8988T (cell line): ENCODE measurements around the gene RBM44.
"Not testable (repeated sequence)": the region's sequence is repeated elsewhere in the genome, so short reads cannot be mapped to it uniquely, and the experiment has no call there.

Source experiments
- DNase-seq: peaks from one replicate; pipeline ENCODE4 v3.0.0; 2011

Gene RBM44

DNA sequence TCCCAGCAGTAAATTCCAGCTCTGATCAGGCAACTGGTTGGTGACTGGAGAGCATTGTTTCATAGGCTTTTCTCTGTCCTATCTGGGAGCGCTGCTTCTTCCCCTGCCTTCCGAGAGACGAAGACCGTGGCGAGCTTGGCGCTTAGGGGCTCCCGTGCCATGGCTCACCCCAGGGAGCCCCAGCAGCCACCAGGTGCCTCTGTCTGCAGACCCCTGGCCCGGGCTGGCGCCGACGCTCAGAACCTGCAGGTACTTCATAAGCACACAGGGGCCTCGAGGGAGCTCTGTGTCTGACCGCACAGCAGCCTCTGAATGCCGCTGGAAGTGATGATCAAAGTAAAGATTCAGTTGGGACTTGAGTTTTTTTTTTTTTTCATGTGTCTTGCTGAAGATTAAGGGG lies 19.1 kb upstream of the RBM44 start:
- DNase-seq = no peak

DNA sequence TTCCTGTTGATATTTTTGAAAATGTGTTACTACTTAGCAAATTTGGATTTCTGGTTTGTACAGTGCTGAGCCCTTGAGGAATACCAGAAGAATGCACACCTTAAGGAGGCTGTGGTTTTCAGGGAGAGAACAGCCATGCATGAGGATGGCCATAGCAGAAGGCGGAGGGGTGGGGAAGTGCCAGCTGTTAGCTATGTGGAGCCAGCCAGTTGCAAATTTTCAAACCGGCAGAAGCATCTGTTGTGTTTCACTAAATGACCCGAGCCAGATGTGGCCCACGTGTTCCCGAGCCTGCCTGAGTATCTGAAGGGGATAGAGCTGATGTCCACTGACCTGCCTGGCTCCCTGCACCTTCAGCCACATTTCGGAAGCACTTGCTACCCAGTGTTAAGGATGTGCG lies 16.4 kb upstream of the RBM44 start:
- DNase-seq = no peak

DNA sequence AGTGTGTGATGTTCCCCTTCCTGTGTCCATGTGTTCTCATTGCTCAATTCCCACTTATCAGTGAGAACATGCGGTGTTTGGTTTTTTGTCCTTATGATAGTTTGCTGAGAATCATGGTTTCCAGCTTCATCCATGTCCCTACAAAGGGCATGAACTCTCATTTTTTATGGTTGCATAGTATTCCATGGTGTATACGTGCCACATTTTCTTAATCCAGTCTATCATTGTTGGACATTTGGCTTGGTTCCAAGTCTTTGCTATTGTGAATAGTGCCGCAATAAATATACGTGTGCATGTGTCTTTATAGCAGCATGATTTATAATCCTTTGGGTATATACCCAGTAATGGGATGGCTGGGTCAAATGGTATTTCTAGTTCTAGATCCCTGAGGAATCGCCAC lies 14.9 kb upstream of the RBM44 start:
- not testable (repeated sequence) for DNase-seq

DNA sequence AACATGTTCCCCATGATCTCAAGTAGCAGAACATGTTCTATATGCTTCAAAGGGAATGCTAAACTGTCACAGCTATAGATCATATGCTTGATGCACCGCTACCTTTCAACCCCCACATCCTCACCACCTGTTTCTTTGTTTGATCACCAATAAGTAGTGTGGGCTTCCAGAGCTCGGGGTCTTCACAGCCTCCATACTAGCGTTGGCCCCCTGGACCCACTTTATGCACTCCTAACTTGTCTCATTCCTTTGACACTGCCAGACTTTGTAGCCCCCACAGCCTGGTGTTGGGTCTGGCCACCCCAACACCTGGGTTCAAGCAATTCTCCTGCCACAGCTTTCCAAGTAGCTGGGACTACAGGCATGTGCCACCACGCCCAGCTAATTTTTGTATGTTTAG lies 11.6 kb upstream of the RBM44 start:
- no peak for DNase-seq

DNA sequence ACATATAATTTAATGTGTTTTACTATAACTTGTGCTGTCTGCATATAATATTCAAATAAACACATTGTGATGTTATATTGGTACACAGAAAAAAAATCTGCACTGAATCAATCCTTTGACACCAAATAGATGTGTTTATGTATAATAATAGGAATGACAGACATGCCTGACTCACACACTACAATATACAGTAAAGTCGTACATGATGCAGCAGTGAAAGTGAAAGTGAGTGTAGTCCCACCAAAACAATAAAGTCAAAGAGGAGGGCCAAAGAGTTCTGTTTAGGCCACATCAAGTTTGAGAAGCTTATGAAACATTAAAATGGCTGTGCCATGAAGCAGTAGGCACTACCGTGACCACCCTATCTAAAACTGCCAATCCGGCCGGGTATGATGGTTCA lies 8.2 kb upstream of the RBM44 start:
- DNase-seq = no peak

DNA sequence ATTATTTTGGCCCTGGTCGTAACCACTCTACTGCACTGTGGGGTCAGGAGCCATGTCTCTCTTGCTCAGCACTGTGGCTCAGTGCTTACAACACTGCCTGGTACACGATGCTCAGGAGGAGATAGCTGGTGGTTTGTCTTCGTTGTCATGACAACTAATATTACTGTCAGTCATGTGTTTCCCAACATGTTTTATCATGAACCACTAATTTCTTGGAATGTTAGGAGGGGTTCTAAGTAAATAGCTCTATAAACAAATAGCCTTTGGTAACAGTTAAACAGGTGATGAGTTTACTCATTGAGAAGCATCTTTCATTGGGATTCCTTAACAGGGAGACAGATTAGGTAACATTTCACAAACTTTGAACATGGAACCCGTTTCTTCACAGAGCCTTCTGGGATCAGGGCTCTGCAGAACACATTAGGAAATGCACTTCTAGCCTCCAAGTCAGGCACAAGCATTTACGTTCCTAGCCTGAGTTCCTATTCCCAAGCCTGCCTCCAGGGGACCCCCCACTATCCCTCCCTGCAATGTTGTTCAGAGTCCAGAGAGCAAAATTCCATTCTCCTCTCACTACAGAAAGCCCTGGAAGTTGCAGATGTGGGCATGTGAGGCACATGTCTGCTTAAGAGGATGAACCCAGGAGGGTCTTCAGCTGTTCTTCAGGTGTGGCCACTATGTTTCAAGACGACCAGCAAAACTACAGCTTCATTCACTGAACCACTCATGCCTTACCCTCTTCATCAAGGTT lies 6.4 kb upstream of the RBM44 start:
- no peak for DNase-seq

DNA sequence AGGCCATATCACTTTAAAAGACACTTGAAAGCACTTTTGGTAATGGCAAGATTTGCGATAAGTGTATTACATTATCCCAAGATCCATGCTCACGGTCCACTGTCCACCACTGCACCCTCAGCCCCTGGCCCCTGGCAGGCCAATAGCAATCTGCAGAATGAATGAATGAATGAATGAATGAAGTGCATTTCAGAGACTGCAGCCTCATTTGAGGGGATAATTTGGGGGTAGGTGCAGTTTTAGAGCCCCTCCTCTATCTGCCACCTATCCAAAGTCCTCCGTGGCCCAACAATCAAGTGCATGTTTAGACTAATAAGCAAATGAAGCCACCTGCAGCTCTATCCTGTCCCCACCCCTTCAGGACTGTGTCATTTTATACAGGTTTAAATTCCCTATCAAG lies 1.3 kb upstream of the RBM44 start:
- DNase-seq = no peak

DNA sequence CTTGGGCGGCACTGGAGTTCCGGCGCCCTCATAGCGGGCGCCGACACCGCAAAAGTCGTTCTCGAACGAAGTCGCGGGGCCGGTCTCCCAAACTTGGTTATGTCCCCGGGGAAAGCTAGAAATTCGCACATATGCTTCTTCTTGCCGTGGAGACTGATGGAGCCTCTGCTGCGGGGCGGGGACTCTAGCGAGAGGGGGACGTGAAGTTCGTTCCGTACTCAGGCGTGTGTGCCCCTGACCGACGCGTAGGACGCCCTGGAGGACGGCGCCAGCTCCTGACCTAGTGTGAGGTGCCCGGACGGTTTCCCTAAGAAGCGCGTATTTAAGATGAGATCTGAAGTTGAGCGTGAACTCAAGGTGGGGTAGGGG lies 465 bp downstream of the RBM44 start:
- no peak for DNase-seq

DNA sequence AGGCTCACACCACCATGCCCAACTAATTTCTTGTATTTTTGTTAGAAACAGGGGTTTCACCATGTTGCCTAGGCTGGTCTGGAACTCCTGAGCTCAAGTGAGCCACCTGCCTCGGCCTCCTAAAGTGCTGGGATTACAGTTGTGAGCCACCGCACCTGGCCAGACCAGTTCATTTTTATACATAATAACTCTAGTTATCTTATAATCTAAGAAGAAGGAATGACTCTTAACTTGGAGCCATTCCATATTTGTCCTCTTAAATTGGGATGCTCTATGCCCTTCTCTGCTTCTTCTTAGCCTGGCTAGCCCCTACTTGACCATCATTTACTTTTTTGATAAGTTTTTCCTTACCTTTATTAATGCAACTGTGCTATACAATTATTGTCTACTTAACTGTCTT lies 2.9 kb downstream of the RBM44 start:
- no peak for DNase-seq

DNA sequence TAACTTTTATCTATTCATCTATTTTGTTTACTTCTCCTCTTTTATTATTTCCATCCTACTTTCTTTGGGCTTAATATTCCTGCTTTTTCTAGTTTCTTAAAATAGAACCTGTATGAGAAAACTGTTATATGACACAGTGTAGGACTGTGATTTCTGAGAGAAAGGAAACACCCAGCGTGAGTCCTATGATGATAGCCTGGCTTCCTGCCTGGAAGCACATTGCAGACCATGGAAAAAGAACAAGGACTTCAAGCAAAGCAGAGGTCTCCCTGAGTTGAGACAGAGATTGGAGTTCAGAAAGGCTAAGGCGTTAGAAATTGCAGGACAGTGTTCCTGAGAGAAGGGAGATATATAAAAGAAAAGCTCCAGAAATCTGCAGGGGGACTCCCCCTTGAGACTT lies 7.8 kb downstream of the RBM44 start:
- no peak for DNase-seq

DNA sequence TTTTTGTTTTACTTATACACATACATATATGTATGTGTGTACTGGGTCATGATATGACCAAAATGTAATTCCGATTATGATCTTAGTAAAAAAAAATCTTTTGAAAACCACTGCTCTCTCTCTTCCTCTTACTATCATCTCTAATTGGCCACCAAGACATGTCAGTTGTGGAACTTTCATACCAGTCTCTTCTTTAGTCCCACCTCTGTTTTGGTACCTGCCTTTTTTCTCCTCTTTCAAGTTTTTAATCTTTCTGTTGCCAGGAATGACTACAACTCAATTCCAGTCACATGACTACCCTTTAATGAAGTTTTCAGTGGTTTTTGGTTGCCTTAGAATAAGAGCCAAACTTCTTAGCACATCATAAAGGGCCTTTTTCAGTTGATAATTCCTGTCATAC lies 17.1 kb downstream of the RBM44 start:
- no peak for DNase-seq

DNA sequence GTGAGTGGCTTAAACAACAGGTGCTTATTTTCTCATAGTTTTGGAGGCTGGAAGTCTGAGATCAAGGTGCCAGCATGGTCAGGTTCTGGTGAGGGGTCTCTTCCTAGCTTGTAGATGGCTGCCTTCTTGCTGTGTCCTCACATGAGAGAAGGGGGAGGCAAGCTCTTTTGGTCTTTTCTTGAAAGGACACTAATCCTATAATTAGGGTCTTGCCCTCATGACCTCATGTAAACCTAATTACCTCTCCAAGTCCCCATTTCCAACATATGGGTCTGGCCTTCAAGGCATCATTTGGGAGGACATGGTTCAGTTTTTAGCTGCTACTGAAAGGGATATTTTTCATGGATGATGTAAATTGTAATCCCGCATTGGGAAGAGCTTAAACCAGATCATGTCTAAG lies 18.0 kb downstream of the RBM44 start:
- no peak for DNase-seq

DNA sequence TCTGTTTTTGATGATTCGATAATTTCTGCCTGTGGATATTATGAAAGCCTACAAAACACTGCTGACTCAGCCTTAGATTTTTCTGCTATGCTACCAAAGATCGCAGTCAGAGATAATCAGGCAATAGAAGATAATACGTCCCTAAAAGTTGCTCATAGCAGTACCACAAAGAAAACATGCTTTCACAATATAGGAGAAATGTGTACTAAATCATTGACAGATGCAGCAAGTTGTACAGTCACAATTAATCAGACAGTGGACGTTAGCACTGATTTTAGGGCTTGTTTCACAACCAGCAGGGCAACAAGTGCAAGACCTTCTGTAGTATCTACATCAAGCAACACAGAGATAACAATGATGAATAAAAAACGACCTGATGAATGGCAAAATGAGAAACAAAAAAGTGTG lies 19.5 kb downstream of the RBM44 start:
- DNase-seq = no peak

DNA sequence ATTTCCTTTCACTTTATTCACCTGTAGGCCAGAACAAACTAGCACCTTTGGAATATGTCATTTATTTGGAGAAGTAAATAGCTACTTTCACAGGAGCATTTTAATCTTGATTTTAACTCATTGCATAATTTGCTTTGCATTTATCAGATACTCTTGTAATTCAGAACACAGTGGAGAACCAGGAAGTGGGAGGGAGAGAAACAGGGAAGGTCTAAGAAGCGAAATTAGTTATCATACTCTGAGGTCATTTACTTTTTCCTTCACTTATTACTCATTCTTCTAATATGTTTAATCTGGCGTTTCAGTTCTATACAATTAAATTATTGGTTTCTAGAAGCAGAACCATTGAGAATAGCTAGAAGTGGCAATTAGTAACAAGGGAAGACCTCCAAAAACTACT lies 20.7 kb downstream of the RBM44 start:
- no peak for DNase-seq

DNA sequence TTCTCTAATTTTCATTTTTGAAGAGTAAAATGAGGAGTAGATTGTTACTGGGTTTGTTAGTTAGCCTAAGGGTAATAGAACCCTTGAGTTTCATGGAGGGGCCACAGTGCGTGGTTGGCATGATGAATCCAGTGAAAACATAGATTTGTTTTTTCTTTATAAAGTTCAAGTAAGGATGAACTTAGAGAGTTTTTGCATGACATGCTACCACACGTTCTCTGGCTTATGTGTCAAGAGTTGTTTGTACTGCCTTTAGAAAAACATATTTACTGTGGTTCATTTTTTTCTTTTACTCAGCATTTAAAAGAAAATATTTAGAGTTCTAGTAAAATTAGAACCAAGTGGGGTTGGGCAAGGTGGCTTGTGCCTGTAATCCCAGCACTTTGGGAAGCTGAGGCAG lies 21.8 kb downstream of the RBM44 start:
- DNase-seq = no peak

DNA sequence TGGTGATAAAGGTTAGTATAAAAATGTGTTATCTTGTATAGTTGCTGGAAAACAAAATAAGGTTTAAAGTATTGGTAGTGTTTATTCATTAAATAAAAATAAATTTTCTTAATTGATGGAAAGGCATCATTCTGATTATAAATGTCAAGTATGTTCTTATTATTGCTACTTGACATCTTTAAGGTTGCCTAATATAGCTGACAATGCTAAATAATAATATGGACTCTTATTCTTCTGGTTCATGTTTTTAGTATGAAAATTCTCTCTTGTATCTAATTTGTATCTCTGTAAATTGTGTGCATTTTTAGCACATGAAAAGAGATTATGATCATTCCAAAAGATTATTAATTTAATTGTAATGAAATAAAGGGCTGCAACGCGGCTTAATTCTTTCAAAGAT lies 25.0 kb downstream of the RBM44 start:
- DNase-seq = no peak

DNA sequence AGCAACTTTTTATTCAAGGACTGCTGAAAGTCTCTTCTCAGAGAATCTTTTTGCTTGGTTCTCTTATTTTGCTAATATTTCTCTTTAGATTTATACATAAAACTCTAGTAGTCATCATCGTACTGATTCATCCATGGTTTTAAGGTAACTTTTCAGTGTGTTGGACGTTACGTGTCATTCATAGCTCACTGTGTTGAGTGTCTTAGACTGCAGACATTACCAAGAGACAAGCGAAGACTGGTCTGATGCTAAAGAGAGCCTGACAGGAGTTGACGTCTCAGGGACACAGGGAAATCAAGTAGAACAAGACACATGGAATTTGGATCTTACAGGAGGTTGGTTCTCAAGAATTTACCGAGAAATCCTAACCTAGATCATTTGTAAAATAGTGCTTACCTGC lies 25.5 kb downstream of the RBM44 start:
- DNase-seq = no peak

DNA sequence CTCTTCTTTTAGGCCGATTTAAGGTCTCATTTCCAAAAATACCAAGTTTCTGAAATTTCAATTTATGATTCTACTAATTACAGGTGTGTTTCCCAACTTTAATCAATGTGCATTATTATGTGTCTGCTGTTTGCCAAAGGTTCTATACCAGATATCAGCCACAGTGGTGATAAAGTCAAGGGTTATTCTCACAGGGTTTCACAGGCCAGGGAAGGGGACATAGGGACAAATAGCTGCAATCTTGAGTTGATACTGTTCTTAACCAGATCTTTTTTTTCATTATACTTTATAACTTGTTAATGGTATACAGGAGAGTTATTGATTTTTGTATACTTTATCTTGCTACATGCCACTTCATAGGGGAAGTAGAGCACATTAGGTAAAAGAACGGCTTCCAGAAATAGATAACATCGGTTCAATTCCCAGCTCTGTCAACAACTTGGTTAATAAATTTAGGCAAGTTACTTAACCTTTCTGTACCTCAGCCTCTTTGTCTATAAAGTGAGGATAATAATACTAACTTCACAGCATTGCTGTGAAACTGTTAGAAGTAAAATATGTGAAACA lies 28.9 kb downstream of the RBM44 start:
- no peak for DNase-seq

DNA sequence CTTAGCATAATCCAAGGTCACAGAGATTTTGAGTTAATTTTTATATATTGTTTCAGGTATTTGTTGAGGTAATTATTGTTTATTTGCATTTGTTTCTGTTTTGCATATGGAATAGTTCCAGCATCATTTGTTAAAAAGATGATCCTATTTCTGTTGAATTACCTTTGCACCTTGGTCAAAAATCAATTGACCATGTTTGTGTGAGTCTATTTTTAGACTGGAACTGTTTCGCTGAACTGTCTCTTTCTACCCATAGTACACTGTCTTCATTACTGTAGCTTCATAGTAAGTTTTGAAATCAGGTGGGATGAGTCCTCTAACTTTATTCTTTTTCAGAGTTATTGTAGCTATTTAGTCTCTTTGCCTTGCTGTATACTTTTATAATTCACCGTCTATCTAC lies 31.9 kb downstream of the RBM44 start:
- no peak for DNase-seq

DNA sequence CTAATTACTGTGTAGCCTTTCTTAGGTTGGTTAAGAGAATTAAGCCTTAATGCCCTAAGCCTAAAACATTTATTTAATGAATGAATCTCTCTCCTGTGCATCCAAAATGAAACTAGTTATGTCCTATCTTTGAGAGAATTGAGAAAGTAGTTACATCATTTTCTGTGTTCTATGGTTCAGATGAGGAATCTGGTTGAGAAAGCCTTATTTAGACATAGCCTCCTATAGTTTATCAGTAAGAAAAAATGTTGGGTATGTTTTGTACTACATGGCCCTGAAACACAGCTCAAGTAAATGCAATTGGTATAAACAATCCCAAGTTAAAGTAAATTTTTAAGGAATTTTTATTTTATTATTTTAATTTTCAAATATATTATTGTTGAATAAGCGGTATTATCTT lies 35.0 kb downstream of the RBM44 start:
- no peak for DNase-seq

DNA sequence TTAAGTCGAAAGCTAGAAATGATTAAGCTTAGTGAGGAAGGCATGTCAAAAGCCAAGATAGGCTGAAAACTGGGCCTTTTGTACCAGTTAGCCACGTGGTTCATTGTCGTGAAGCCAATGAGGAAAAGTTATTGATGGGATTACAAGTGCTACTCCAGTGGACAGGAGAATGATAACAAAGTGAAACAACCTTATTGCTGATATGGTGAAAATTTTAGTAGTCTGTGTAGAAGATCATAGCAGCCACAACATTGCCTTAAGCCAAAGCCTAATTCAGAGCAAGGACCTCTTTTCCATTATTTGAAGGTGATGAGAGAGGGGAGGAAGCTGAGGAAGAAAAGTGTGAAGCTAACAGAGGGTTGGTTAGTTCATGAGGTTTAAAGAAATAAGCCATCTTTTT lies 36.8 kb downstream of the RBM44 start:
- no peak for DNase-seq

DNA sequence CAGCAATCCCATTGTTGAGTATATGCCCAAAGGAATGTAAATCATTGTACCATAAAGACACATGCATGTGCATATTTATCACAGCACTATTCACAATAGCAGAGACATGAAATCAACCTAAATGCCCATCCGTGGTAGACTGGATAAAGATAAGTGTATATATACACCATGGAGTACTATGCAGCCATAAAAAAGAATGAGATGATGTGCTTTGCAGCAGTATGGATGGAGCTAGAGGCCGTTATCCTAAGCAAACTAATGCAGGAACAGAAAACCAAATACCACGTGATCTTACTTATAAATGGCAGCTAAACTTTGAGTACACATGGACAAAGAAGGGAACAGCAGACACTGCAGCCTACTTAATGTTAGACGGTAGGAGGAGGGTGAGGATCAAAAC lies 42.5 kb downstream of the RBM44 start:
- no peak for DNase-seq

DNA sequence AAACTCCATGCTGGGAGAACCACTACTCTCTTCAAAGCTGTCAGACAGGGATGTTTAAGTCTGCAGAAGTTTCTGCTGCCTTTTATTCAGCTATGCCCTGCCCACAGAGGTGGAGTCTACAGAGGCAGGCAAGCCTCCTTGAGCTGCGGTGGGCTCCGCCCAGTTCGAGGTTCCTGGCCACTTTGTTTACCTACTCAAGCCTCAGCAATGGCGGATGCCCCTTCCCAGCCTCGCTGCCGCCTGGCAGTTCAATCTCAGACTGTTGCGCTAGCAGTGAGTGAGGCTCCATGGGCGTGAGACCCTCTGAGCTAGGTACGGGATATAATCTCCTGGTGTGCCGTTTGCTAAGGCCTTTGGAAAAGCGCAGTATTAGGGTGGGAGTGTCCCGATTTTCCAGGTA lies 50.4 kb downstream of the RBM44 start:
- DNase-seq = not testable (repeated sequence)

DNA sequence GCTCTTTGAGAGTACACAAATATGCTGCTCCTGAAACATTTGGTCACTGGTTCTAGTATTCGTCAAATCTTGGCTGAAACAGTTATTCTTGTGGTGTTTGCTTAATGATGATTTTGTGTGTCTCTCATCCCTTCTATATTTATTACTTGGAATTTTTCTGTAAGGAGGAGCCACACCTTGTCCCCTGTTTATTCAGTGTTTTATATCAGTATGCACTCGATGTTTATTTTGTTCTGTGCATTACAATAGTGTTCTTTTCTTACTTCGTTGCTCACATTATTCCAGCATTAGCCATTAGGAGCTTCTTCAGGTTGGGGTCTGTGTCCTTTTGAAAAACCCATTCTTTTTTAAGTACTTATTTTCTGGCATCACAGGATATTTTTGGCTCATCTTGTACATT lies 55.7 kb downstream of the RBM44 start:
- no peak for DNase-seq

DNA sequence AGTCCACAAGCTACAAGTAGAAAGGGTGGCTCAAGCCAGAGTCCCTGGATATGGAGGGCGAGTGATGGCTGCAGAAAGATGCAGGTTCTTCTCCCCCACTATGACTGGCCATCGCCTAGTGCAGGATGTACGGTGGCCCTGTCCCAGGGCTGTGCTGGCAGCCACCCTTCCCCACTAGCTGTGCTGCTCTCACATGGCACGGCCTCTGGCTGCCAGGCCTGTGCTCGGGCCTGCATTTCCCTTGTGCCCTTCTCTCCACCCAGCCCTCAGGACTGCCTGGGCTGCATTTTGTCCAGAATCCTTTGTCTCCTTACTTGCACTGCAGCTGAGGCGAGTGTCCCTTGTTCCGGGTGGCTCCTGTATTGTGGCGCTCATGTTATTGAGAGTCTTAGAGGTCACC lies 59.2 kb downstream of the RBM44 start:
- no peak for DNase-seq
